NOMO-1 treated with DMSO at 0.1 percent for 48 hours (cell line): ENCODE results near the gene BNC2.
"Not testable (repeated sequence)": the region's sequence is repeated elsewhere in the genome, so short reads cannot be mapped to it uniquely, and the experiment has no call there.

ENCODE experiments used
- DNase-seq: peaks from one replicate; lab custom pipeline; 2025; ENCODE audit not compliant: unreplicated experiment; lab: John Stamatoyannopoulos, UW

Gene BNC2

GRCh38 chr9:16515879-16516301, 354.6 kb downstream of the BNC2 start:
- no peak for DNase-seq

DNA sequence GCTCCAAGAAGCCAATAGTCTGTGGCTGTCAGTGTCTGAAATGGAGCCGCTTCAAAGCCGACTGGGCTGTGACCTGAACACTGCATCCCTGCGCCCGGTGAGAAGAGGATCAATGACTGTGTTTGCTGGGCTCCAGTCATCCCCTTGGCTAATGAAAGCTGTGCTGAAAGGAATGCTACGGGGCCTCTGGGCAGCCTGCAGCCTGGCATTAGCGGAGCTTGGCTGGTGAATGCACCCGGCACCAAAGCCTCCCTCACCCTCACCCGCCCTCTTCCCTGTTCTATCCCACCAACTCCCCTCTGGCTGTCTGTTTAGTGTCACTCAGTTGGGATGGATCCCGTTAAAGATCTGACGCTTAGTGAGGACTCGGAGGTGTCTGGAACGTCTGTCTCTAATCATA, 355.3 kb downstream of the BNC2 start:
- DNase-seq: no peak

DNA sequence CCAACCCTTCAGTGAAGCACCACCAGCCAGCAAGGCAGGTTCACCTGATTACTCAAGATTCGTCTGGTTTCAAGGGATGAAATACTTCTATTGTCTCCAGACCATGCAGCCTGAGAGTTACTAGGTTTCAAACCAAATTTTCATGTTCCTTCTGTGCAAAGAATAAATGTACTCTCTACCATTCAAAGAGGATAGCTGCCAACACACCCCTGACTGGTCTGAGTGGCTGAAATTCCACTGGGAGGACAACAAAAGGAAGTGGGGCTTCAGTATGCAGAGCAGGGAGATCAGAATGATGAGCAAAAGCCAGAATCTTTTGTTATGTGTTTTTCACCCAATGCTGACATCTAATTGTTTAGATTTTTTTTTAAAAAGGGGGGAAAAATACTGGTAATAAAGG, 356.3 kb downstream of the BNC2 start:
- DNase-seq: no peak

DNA sequence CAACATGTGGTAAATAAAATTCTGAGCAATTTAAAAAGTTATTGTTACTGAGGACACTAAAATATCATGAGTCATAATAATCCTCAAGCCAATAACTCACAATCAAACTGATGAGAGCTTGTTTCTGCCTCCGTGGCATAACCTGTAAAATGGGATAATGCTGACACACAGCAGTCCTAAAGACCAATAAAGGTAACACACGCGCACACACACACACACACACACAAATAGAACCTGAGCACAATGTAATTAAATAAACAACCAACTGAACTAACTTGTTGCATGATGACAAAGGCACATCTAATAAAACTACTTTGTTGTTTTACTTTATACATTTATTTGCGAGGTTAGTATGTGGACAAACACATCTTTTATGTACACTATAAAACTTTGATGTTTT, 358.2 kb downstream of the BNC2 start:
- no peak for DNase-seq

- no peak for DNase-seq
Observed at GRCh38 chr9:16510482-16510881, 360.0 kb downstream of the BNC2 start.

- no peak for DNase-seq
Observed at GRCh38 chr9:16509997-16510396, 360.5 kb downstream of the BNC2 start.

DNA sequence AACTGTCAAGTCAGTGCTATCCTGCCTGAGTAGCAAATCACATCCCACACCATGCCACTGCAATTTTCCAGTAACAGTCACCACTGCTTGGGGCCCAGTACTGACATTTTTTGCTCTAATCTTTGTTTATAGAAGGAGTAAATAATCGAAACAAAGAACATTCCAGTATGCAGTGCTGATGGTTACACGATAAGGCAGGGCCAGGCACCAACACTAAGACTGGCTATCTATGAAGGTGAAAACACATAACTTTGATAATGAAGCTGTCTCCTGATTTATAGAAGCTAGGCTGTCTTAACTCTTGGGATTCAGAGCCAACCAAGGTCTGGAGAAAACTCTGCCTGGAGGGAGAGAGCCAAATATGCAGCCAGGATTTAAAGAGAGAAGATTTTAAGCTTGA, 365.3 kb downstream of the BNC2 start:
- no peak for DNase-seq

- DNase-seq: no peak
Observed at GRCh38 chr9:16501726-16502125, 368.7 kb downstream of the BNC2 start.

DNA sequence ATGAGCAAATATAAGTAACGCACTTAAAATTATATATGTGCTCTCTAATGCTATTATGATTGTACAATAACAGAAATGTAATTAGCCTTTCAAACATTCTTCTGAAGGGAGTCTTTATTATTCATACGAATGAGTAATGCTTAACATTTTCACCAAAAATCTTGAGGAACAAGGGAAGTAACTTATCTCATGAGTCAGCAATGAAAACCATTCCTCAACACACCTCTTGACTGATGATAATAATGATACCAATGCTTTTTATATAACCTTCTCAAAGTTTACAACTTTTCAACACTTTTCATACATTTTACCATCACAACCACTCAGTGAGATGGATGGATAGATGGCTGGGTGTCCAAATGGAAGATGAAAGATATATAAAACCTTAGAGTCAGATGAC, 369.3 kb downstream of the BNC2 start:
- DNase-seq: no peak

GRCh38 chr9:16500386-16500785, 370.1 kb downstream of the BNC2 start:
- DNase-seq: no peak

DNA sequence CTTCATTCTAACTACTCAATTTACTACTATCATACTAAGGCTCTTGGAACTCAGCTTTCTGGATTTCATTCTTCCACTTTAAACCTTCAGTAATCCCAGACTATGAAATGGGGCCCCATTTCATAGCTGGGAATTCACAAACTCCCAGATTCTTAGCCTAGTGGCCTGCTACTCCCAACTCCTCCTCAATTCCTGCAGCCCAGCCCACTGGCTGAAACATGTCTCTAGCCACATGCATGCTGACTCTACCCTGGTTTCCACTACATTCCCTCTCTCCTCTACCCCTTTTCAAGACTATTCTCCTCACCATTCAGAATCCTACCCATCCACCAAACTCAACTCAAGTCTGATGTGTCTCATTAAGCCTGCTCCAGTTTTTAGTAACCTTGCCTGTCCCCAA, 370.6 kb downstream of the BNC2 start:
- DNase-seq: no peak

DNA sequence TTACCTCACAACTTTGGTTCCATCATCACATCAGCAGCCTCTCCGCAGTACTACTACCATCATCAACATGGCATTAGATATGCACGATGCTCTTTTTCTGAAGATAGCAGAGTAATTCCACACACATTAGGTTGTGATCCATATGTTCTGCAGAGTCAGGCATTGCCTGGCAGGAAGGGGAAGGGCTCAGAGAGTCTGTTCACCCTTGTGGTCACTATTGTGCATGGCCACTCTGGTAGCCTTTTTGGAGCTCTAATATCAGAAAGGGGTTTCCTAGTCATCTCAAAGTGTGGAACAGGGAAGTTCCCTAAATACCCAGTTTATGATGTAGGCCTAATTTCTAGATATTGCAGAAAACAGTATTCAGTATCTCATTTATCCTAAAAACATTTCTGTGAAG, 373.6 kb downstream of the BNC2 start:
- DNase-seq: no peak

DNA sequence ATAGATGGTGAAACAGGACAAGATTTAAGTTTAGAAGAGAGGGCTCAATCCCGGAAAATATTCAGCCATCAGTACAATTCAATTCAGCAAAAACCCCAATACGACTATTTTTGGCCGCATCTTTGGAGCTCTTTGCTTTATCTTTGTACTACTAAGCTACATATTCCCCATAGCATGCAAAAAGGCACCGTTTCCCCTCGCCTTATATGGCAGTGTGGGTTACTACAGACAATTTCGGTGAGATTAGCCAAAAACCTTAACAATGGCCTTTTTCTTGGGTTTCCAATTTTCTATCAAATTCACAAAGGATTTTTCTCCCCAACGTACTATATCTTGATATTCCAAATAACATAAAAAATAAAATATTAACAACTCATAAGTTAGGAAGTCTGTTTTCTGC, 382.6 kb downstream of the BNC2 start:
- no peak for DNase-seq

- DNase-seq: no peak
Observed at GRCh38 chr9:16485575-16486321, 384.7 kb downstream of the BNC2 start.

DNA sequence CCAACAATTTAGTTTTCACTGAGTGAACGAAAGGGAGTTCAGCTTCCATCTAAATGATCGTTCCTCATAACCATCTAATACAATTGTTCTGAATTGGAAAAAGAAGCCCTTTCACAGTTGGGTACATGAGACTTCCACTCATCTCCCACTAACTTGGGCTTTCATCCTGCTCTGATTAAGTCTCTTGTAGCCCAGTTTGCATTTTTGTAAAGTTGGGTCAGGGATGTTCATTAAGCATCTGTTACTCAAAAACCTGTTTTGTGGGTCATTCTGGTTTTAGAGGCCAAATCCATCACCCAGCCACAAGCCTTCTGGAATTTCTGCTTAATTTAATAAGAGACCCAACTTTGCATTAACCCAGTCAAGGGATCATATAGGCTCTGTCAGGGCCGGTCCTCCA, 385.3 kb downstream of the BNC2 start:
- no peak for DNase-seq

DNA sequence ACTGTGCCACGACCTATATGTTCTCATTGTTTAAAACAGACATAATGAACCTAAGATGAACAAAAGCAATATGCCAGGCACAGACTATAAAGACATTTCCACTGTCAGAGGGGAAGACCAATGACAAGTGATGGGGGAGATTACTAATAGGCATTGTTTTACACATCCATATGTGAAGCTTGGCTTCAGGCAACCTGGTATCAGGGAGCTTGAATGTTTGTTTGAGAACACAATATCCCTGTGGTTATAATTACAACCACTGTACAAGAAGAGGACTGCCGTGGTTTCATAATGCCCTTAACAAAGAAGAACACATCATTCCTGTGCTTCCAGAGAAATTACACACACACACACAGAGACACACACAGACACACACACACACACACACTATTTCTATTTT, 385.7 kb downstream of the BNC2 start:
- no peak for DNase-seq

- DNase-seq: no peak
Observed at GRCh38 chr9:16484180-16484579, 386.3 kb downstream of the BNC2 start.

- DNase-seq: no peak
Observed at GRCh38 chr9:16482764-16483163, 387.7 kb downstream of the BNC2 start.

GRCh38 chr9:16480584-16480983, 389.9 kb downstream of the BNC2 start:
- DNase-seq: not testable (repeated sequence)

GRCh38 chr9:16475996-16476395, 394.5 kb downstream of the BNC2 start:
- no peak for DNase-seq

- no peak for DNase-seq
Observed at GRCh38 chr9:16475257-16475656, 395.2 kb downstream of the BNC2 start.

- no peak for DNase-seq
Observed at GRCh38 chr9:16469184-16469583, 401.3 kb downstream of the BNC2 start.

GRCh38 chr9:16461851-16462250, 408.6 kb downstream of the BNC2 start:
- DNase-seq: no peak
